ENCODE measurements around the gene PIK3C3.

Gene PIK3C3

DNA sequence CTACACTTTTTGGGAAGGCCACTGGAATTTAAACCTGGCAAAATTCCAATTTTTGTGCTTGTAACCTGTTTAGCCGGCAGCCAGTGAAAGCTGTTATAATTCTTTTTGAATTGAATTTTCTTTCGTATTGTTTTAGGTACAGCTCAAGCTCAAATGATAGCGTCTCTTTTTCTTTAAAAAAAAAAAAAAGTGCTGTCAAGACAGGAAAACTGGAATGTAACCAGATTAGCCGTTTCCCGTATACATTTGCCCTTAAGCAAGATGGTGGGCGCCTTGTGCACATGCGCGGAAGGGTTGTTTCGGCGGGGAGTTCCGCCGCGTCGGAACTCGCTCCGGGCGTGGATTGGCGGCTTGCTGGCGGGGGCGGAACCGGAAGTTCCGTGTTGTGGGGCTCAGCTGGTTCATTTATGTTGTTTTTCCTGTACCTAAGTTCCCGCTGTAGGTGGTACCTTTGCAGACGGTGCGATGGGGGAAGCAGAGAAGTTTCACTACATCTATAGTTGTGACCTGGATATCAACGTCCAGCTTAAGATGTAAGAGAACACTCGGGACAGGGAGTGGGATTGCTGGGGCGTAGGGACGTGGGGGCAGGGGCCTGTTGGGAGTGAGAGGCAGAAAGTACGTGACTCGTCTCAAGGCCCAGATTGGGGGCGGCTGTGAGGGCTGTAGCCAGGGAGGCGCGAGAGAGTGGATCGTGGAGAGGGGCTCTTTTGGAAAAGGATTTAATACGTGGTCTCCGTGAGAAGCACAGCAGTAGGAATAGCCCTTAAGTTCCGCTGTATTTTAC, at the start of gene PIK3C3:
PIK3C3 (plus strand) TSS at position 408 of the 787 bp plus-strand sequence; CDS start at position 466, 58 bp downstream.
- DNase-seq (peak; percentile 96), ATAC-seq (peak; percentile 93)

GRCh38 chr18:41905786-41906527, 49.1 kb upstream of the PIK3C3 start:
- DNase-seq (no peak), ATAC-seq (peak; percentile 12)

GRCh38 chr18:41906528-41907146, 48.4 kb upstream of the PIK3C3 start:
- ATAC-seq (peak; percentile 79), DNase-seq (peak; percentile 7)

DNA sequence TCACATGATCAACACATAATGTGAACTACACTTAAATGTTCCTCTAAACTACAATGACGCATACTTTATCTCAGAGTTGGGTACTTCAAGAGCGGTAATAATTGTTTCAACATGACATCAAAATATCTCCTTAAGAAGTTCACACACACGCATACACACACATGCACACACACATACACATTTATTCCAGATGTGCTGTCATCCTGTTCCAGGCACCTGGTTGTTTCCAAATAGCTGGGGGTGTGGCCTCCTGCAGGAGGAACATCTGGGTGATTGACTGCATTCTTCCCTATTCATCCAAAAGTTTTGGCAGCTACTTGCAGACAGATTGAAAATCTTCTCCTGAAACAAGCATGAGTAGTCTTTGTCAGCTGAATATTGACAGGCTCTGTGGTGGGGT, 37.9 kb upstream of the PIK3C3 start:
- DNase-seq (no peak), ATAC-seq (no peak)

- no peak for DNase-seq
- ATAC-seq, result no peak
Measured at GRCh38 chr18:41921770-41922169, 33.3 kb upstream of the PIK3C3 start.

DNA sequence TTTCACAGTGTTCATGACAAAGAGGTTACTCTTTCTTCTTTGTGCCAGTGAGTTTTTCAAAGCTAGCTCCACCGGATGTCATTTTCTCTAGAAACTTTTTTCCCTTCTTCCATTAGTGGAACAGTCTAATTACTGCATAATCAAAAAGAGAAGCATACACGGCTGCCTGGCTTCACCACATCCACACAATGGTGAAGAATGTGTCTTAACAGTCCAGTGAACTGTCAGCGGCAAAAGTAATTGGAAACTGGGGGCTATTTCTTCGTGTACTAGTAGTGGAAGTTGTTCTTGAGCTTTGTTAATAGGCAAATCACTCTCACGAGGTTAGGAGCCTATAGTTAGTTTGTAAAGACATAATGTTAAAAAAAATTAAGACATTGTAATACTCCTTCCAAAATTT, 32.9 kb upstream of the PIK3C3 start:
- no peak for ATAC-seq
- DNase-seq, result no peak

- DNase-seq, result no peak
- no peak for ATAC-seq
Measured at GRCh38 chr18:41922841-41923240, 32.2 kb upstream of the PIK3C3 start.

- DNase-seq (no peak), ATAC-seq (no peak)
Measured at GRCh38 chr18:41923446-41923845, 31.6 kb upstream of the PIK3C3 start.

- DNase-seq, result no peak
- no peak for ATAC-seq
Measured at GRCh38 chr18:41928581-41928980, 26.5 kb upstream of the PIK3C3 start.

GRCh38 chr18:41932899-41933298, 22.1 kb upstream of the PIK3C3 start:
- ATAC-seq (no peak), DNase-seq (no peak)

DNA sequence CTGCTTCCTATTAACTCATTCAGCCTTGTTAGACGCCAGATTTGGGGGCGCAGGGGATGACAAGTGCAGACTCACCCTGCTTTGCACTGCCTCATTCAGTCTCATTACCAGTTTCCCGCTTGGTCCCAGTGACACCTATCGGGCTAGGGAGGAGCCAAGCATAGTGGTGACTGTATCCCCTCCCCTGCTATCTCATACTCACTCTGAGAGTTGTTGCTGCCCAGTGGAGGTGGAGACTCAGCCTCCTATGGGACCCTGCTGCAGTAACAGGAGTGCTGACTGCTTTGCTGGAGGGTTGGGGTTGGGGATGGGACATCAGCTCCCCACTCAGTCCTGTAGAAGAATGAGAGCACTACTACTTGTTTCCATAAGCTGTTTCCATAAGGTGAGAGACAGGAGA, 21.3 kb upstream of the PIK3C3 start:
- no peak for ATAC-seq
- DNase-seq, result no peak

DNA sequence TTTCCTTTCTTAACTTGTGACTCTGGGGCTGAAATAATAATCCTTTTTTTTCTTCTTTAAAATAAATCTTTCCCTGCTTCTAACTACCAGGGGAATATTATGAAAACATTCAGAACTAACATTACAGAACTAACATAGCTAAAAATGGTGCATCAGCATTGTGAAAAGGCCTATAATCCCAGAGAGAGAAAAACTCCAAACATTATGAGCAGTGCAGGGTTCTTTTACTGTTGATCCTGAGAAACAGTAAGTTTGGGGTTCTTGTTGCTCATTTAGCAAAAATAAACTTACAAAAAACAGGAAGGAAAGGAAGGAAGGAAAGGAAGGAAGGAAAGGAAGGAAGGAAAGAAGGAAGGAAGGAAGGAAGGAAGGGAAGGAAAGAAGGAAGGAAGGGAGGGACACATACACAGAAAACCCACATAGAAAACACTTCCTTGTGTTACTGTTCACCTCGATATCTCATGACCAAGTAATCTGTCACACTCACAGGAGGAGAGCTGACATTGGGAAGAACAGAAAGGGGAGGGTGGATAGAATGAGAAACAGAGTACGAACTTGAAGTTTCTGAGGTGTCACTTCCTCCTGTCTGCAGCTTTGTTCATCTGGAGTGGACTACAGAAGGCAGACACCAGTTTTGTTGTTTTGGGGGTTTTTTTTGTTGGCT, 18.4 kb upstream of the PIK3C3 start:
- ATAC-seq, result no peak
- no peak for DNase-seq

- DNase-seq, result no peak
- peak; percentile 55 for ATAC-seq
Measured at GRCh38 chr18:41938445-41938844, 16.6 kb upstream of the PIK3C3 start.

GRCh38 chr18:41939326-41939725, 15.7 kb upstream of the PIK3C3 start:
- ATAC-seq, result no peak
- DNase-seq, result no peak

GRCh38 chr18:41940506-41941215, 14.4 kb upstream of the PIK3C3 start:
- ATAC-seq (no peak), DNase-seq (no peak)

DNA sequence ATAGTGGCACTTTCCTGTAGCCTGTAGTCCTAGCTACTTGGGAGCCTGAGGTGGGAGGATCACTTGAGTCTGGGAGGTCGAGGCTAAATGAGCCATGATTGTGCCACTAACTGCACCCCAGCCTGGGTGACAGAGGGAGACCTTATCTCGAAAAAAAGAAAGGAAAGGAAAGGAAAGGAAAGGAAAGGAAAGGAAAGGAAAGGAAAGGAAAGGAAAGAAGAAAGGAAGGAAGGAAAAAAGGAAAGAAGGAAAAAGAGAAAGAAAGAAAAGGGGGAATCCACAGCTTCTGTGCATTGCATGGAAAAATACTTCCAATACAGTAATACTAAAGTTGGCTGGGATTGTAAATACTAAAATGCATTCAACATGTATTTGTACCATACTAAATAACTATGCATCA, 12.8 kb upstream of the PIK3C3 start:
- DNase-seq (no peak), ATAC-seq (no peak)

DNA sequence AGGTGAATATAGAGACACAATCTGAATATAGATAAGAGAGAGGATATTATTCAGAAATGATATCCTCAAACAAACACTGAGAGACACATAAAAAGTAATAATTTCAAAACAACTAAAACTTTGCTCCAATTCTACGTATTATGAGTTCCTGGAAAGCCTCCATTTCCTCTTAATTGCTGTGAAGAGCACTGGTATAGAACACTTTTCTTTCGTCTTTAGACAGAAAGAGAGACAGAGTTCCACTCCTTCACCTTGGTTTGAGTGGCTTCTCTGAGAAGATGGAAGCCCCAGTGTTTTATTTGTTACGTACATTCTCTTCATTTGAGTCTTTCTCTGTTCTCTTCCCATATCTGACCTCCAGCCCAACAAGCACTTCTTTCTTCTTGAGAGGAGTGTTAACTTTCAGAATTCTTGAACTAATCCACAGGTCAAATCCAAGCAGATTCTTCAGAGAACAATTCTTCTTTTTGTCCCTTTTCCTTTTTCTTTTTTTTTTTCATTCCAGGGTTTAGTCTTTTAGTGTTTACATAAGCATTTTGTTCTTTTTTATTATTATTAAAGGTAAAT, 6.4 kb upstream of the PIK3C3 start:
- DNase-seq (no peak), ATAC-seq (no peak)

GRCh38 chr18:41949206-41949920, 5.7 kb upstream of the PIK3C3 start:
- ATAC-seq (no peak), DNase-seq (no peak)

DNA sequence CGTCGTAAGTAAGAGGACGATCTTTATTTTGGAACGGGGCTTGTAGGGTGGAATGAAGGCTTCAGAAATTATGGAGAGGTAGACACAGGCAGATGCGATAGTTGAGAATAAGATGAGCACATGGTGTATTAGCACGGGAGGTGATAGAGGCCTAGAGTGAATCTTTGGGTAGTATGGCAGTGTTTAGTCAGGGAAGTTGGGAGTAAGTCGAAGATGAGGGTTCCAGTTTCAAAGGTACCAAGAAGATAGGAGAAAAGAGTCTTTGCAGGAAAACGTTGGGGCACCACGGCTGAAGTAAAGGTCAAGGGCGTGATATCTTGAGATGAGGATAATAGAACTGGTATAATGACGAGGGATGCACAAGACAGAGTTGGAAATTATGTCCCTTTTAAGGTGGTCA, 654 bp downstream of the PIK3C3 start:
- ATAC-seq (no peak), DNase-seq (no peak)

GRCh38 chr18:41959045-41959444, 4.0 kb downstream of the PIK3C3 start:
- no peak for DNase-seq

More at GRCh38 chr18:41959045-41959444, 4.0 kb downstream of the PIK3C3 start:
- no peak for ATAC-seq

Data from stimulated activated naive CD8-positive, alpha-beta T cell treated with anti-CD3 and anti-CD28 coated beads, Interleukin-15, Interleukin-2, amounts not matched to agents 100 U/mL and 50 U/mL, for 24 hours (primary cell).